Measurements from ENCODE around the gene SAMD4A.

The SAMD4A gene

DNA sequence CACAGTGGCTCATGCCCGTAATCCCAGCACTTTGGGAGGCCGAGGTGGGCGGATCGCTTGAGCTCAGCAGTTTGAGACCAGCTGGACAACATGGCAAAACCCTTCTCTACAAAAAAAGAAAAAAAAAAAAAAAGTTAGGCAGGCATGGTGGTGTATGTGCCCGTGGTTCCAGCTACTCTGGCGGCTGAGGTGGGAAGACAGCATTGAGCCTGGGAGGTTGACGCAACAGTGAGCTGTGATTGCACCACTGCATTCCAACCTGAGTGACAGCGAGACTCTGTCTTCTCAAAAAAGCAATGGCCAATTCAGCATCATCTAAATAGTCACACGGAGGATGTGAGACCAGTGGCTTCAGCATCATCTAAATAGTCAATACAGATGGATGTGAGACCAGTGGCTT, 10.4 kb upstream of the SAMD4A start:
- TF ChIP-seq, protein P1, sequence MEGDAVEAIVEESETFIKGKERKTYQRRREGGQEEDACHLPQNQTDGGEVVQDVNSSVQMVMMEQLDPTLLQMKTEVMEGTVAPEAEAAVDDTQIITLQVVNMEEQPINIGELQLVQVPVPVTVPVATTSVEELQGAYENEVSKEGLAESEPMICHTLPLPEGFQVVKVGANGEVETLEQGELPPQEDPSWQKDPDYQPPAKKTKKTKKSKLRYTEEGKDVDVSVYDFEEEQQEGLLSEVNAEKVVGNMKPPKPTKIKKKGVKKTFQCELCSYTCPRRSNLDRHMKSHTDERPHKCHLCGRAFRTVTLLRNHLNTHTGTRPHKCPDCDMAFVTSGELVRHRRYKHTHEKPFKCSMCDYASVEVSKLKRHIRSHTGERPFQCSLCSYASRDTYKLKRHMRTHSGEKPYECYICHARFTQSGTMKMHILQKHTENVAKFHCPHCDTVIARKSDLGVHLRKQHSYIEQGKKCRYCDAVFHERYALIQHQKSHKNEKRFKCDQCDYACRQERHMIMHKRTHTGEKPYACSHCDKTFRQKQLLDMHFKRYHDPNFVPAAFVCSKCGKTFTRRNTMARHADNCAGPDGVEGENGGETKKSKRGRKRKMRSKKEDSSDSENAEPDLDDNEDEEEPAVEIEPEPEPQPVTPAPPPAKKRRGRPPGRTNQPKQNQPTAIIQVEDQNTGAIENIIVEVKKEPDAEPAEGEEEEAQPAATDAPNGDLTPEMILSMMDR (IDR thresholded peaks at IDR 0.05; ENCODE audit: unreplicated experiment in 3 of 3), result no peak
- no peaks in the 10 kb centered on the region for H3K36me3 Mint-ChIP-seq (ENCODE audit: low read depth)
- H3K9me3 Mint-ChIP-seq, result no peaks in the 10 kb centered on the region
- no peaks in the 10 kb centered on the region for H3K4me1 Mint-ChIP-seq
- peaks cover 18% of the 10 kb centered on the region for H3K27me3 Mint-ChIP-seq (ENCODE audit: low read depth)
- no peak overlapping the region for H3K27ac Mint-ChIP-seq
- H3K4me3 Mint-ChIP-seq, result no peak overlapping the region

DNA sequence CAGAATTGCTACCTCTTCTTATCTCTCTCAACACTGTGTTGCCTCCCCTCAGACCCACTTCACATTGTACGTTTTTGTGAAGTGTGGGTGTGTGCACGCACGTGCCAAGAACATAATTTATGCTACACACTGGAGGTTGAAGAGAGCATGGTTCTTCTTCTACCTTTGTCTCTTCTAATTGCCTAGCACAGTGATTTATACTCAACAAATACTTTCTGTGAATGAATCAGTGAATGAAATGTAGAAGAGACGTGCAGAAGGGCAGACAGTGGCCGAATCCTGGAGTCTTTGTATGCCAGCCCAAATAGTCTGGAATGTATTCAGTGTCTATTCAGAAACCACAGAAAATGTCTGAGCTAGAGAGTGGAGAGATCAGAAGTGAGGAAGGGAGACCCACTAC, 4.6 kb upstream of the SAMD4A start:
- H3K4me3 Mint-ChIP-seq, result no peak overlapping the region
- H3K36me3 Mint-ChIP-seq (ENCODE audit: low read depth), result no peaks in the 10 kb centered on the region
- no peak overlapping the region for H3K27ac Mint-ChIP-seq
- H3K27me3 Mint-ChIP-seq (ENCODE audit: low read depth), result peaks cover 10% of the 10 kb centered on the region
- TF ChIP-seq, protein P1 (IDR thresholded peaks at IDR 0.05; ENCODE audit: unreplicated experiment in 3 of 3), result no peak
- H3K4me1 Mint-ChIP-seq, result peaks cover 6% of the 10 kb centered on the region
- H3K9me3 Mint-ChIP-seq, result no peaks in the 10 kb centered on the region

DNA sequence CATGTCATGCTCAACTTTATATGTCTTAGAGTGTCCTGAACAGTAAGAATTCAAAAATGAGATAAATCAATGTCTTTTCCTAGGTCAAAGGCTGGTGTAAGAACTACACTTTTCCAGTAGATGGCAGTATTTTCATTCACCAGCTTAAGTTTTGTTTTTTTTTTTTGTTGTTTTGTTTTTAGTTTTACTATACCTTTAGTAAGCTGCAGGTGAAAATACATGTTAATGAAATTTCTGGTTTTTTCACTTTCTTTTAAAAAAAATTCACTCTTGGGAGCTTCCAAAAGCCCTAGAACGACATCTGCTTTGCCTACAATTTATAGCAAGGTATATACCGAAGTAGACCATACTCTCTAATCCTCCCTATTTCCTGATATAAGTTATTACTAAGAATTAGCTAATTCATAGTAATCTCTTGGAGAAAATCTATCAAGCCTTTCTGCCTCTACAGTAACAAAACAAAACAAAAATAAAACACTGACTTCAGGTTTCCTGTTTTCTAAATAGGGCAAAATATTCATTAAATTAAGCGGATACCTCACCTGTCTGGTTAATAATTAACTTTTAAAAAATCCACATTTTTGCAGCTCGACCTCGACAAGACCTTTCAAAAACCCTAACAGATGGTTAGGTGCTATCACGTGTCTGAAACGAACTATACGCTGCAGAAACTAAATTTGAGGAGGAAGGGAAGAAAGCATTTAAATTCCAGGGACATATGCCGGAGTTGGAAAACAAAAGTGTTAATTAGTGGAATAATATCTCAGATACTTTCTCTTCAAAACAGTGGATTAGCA, 2.7 kb upstream of the SAMD4A start:
- Mint-ChIP-seq H3K4me3 (peak overlapping the region; percentile 81 to 91 (median 88)), H3K36me3 (ENCODE audit: low read depth) (no peaks in the 10 kb centered on the region), H3K27ac (peak overlapping the region; percentile 49 to 85 (median 73)), H3K9me3 (no peaks in the 10 kb centered on the region), H3K27me3 (ENCODE audit: low read depth) (peaks cover 4% of the 10 kb centered on the region), H3K4me1 (peaks cover 17% of the 10 kb centered on the region)
- TF ChIP-seq, protein P1 (IDR thresholded peaks at IDR 0.05; ENCODE audit: unreplicated experiment in 3 of 3), result peak; percentile 83 to 96 (median 86)

DNA sequence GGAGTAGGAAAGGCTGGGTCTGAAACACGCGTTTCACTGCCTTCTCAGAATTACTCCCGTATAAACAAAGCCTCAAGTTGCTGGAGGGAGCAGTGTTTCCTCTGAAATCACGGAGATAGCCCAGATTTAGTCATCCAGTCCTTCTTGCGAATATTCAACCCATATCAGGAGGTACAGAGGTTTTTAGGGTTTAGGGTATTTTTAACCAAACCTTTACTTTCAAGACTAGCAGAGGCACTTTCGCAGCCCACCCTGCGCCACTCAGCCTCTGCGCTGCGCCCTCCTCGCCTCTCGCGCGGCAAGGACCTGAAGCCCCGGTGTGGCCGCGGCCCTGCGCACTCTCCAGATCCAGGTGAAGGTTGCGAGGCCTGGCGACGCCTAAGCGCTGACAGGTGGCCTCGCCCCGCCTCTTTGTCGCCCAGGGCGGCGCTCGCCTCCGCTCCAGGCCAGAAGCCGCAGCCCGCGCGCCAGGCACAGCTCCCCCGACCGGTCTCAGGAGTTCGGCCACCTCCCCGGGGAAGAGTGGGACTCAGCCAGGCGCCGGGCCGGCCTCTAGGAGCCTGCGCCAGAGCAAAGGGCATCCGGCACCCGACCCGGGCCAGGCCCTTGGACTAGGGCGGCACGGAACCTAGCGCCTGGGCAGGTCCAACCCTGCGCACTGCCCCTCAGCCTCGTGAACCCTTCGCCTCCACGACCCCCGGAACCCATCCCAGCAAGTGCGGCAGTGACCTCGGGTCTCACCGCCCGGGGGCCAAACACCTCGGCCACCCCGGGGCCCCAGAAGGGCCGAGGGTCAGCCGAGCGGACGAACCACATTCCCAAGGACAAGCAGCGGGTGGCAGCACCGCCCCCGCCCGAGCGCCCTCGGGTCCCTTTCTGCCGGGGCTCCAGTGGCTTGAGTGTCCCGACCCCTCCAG, 1.8 kb upstream of the SAMD4A start:
- peak overlapping the region; percentile 49 to 94 (median 85) for H3K27ac Mint-ChIP-seq
- TF ChIP-seq, protein P1 (IDR thresholded peaks at IDR 0.05; ENCODE audit: unreplicated experiment in 3 of 3), result peak in 2 of 3 experiments; percentile 15 to 22
- peaks cover 3% of the 10 kb centered on the region for H3K36me3 Mint-ChIP-seq (ENCODE audit: low read depth)
- peaks cover 24% of the 10 kb centered on the region for H3K4me1 Mint-ChIP-seq
- peaks cover 4% of the 10 kb centered on the region for H3K27me3 Mint-ChIP-seq (ENCODE audit: low read depth)
- H3K4me3 Mint-ChIP-seq, result peak overlapping the region; percentile 88 to 91 (median 89)
- H3K9me3 Mint-ChIP-seq, result no peaks in the 10 kb centered on the region

DNA sequence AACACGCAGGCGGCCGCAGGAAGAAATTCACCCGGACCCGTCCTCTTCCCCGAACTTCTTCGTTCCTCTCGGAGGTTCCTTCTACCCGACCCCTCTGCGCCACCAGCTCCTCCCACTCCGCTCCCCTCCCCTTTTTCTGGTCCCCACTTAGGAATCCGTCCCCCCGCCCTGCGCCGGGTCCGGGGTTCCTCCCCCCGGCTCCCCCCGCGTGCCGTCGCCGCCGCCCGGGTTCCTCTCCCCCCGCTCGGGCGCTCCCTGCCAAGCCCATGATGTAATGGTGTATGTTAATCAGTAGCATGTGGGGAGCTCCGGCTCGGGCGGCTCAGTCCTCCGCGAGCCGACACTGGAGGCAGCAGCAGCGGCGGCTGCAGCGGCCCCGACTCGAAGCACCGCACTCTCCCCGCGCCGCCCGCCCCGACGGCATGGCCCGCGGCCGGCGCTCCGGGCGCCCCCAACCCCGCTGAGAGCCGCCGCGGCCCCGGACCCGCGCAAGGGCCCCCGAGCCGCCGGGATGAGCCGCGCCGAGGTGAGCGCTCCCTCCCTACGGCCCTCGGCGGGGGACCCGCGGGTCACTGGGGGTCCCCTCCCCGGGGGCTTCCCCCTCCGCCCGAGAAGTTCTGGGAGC, 1.0 kb upstream of the SAMD4A start:
- Mint-ChIP-seq H3K4me1 (peaks cover 28% of the 10 kb centered on the region), H3K9me3 (no peaks in the 10 kb centered on the region), H3K27me3 (ENCODE audit: low read depth) (peaks cover 1% of the 10 kb centered on the region), H3K4me3 (peak overlapping the region; percentile 88 to 91 (median 89)), H3K27ac (peak overlapping the region in 2 of 3 experiments; percentile 81 to 94), H3K36me3 (ENCODE audit: low read depth) (peaks cover 7% of the 10 kb centered on the region)
- TF ChIP-seq, protein P1 (IDR thresholded peaks at IDR 0.05; ENCODE audit: unreplicated experiment in 3 of 3), result no peak
